Measurements from ENCODE around the gene IDNK. TPM values are rescaled to one million over a fixed set of nuclear protein-coding genes. Genes with fewer than 3 reads are reported as not detected.

IDNK gene
- total and polyA plus RNA-seq, 5 donors, result 2.8 to 6.3 (median 4.2) TPM

GRCh38 chr9:83691492-83691891 is 68.5 kb downstream of the IDNK start:
- ATAC-seq, result no peak
- H3K27ac ChIP-seq (ENCODE audit: low read length), result no peak overlapping the region
- no peaks in the 10 kb centered on the region for H3K27me3 ChIP-seq (ENCODE audit: control insufficient read depth, insufficient read depth)
- H3K4me3 ChIP-seq (ENCODE audit: low read length), result no peak overlapping the region
- no peak for DNase-seq
- intact Hi-C loops (cut with DNase I), result no loop called here
- H3K9me3 ChIP-seq (ENCODE audit: control insufficient read depth, low read length), result no peaks in the 10 kb centered on the region
- WGBS, result 81% methylated on average over 3 of the region's 3 CpGs
- H3K4me1 ChIP-seq (ENCODE audit: control insufficient read depth, insufficient read depth, low read length), result no peaks in the 10 kb centered on the region

Other genes with a start within 250 kb of the IDNK start
- gene FRMD3, start 84.7 kb upstream of the IDNK start, total RNA-seq, result 10 to 100 TPM; 34.3 to 75.1 (median 60.6) TPM
- gene FRMD3, start 84.7 kb upstream of the IDNK start, polyA plus RNA-seq, result 65.7 TPM
- gene UBQLN1, start 84.8 kb downstream of the IDNK start, total RNA-seq, result 10 to 100 TPM; 81.3 to 88.8 (median 87.1) TPM
- 31.8 TPM for gene UBQLN1, start 84.8 kb downstream of the IDNK start, polyA plus RNA-seq
- 10 to 100 TPM; 13.6 to 17.6 (median 16.8) TPM for gene GKAP1, start 194.6 kb downstream of the IDNK start, total RNA-seq
- 18.6 TPM for gene GKAP1, start 194.6 kb downstream of the IDNK start, polyA plus RNA-seq